AG09319 (cell line): ENCODE results near the gene PLOD1.
"Not testable (repeated sequence)": the region's sequence is repeated elsewhere in the genome, so short reads cannot be mapped to it uniquely, and the experiment has no call there.

Experiments
- DNase-seq: peaks from one replicate; pipeline ENCODE4 v3.0.0-alpha.2; 2010; ENCODE audit warnings: low read depth; ENCODE audit errors: extremely low read depth
- TF ChIP-seq, protein P1 (sequence below): IDR thresholded peaks from 2 replicates; pipeline ENCODE4 v1.5.1; 2011; ENCODE audit warnings: low read depth, mild to moderate bottlenecking, inconsistent platforms, low read length, moderate library complexity

The PLOD1 gene

DNA sequence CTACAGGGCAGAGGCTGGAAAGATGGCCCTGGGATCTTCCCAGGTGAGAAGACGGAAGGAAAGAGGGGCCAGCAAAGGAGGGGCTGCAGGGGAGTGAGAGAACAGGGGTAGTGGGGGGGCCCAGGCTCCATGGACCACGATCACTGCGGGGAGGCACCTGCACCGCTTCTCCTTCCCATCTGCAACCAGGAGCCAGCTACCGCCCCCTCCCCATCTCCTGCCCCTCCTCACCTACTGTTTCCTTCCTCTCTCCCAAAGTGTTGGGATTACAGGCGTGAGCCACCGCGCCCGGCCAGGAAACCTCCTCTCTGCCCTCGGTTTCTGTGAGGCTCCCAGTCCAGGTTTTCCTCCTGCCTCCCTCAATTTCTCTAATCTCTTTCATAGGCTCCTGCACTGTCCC is 27.6 kb upstream of the PLOD1 start:
- TF ChIP-seq, protein P1, sequence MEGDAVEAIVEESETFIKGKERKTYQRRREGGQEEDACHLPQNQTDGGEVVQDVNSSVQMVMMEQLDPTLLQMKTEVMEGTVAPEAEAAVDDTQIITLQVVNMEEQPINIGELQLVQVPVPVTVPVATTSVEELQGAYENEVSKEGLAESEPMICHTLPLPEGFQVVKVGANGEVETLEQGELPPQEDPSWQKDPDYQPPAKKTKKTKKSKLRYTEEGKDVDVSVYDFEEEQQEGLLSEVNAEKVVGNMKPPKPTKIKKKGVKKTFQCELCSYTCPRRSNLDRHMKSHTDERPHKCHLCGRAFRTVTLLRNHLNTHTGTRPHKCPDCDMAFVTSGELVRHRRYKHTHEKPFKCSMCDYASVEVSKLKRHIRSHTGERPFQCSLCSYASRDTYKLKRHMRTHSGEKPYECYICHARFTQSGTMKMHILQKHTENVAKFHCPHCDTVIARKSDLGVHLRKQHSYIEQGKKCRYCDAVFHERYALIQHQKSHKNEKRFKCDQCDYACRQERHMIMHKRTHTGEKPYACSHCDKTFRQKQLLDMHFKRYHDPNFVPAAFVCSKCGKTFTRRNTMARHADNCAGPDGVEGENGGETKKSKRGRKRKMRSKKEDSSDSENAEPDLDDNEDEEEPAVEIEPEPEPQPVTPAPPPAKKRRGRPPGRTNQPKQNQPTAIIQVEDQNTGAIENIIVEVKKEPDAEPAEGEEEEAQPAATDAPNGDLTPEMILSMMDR: no peak
- DNase-seq: no peak

DNA sequence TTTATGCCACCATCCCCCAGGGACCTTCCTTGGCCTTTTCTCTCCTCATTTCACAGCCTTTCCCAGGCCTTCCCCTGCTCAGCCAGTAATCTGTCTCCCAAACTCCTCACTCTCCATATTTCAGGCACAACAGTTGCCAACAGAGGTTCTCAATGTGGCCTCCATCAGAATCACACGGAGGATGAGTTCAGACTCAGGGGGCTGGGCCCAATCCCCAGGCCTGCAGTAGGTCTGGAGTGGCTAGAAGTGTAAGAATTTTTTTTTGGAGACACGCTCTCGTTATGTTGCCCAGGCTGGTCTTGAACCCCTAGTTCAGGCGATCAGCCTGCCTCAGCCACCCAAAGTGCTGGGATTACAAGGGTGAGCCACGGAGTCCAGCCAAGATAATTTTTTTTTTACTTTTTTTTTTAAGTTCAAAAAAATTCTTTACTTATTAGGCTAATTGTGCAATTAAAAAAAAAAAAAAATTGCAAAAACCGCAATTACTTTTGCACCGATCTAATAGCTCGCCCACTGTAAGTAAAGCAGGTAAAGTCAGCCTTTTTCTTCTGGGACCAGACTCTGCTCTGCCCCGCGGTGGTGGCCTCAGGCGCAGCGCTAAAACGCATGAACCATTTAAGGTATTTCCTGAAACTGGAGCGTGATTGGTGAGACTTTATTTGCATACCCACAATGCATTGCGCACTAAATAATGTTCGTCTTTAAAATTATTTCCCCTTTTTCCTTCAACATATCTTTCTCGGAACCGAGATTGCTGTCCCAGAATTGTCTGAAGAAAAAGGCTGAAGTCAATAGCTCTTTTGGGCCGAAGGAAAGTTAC is 27.0 kb upstream of the PLOD1 start:
- TF ChIP-seq, protein P1: peak; percentile 76
- DNase-seq: peak; percentile 90

DNA sequence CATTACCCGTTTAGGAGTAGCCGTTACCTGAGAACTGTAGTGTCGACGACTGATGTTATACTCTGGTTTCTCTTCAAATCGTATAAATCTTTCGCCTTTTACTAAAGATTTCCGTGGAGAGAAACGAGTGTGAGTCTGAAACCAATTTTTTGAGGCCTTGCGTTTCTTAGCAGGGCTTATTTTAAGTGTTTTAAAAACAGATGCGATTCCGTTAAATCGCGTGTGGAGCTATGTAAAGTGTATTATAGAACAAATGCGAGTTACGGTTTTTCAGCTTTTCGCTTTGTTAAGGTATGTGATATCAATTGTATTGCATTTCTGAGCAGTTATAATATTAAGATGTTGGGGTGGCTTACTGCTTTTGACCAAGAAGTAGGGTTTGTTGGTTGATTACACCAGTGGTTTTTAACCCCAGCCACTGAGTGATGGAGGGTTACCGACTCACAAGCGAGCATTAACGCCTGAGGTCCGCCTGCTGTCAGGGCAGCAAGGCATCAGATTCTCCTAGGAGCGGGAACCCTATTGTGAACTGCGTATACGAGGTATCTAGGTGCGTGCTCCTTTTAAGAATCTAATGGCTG is 26.3 kb upstream of the PLOD1 start:
- TF ChIP-seq, protein P1: no peak

DNA sequence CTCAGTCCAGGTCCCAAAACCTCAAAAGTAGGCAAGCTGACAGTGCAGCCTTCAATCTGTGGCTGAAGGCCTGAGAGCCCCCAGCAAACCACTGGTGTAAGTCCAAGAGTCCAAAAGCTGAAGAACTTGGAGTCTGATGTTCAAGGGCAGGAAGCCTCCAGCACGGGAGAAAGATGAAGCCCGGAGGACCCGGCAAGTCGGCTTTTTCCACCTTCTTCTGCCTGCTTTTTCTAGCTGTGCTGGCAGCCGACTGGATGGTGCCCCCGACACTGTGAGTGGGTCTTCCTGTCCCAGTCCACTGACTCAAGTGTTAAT is 23.6 kb upstream of the PLOD1 start:
- DNase-seq: not testable (repeated sequence)

More for the DNA sequence above, 26.3 kb upstream of the PLOD1 start:
- DNase-seq: peak; percentile 96

DNA sequence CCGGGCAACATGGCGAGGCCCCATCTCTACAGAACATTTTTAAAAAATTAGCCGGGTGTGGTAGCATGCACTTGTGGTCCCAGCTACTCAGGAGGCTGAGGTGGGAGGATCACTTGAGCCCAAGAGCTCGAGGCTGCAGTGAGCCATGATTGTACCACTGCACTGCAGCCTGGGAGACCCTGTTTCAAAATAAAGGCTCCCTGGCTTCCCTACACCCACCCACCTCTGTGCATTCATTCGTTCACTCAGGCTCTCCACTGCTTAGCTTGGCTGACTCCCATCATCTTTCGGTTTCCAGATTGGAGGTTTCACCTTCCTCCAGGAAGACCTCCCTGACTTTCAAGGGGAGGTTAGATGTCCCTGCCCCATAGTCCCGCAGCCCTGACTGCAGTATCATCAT is 22.5 kb upstream of the PLOD1 start:
- TF ChIP-seq, protein P1: no peak

DNA sequence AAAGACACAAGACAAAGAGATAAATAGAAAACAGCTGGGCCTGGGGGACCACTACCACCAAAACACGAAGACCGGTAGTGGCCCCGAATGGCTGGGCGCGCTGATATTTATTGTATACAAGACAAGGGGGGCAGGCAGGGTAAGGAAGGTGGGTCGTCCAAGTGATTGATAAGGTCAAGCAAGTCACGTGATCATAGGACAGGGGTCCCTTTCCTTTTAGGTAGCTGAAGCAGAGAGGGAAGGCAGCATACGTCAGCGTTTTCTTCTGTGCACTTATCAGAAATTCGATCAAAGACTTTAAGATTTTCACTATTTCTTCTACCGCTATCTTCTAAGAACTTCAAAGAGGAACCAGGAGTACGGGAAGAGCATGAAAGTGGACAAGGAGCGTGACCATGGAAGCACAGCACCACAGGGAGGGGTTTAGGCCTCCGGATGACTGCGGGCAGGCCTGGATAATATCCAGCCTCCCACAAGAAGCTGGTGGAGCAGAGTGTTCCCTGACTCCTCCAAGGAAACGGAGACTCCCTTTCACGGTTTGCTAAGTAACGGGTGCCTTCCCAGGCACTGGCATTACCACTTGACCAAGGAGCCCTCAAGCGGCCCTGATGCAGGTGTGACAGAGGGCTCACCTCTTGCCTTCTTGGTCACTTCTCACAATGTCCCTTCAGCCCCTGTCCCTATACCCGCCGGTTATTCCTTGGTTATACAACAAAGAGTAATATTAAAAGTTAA is 21.9 kb upstream of the PLOD1 start:
- DNase-seq: not testable (repeated sequence)

More for the DNA sequence above, 22.5 kb upstream of the PLOD1 start:
- DNase-seq: no peak

DNA sequence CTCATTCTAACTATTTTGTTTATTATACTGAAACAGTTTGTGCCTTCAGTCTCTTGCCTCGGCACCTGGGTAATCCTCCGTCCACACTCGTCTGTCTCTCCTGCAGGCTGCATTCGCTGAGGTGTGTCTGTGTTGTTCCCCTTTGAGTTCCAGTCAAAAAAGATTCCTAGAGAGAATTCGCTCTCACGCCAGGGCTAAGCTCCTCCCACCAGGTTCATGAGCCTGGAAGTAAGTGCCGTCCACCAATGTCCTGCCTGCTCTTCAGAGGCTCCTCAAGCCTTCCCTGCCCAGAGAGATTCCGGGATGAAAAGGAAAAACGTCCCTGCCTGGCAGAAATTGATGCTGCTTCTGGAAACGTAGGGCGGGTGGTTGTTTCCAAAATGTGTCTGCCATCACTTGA is 21.2 kb upstream of the PLOD1 start:
- DNase-seq: no peak
- TF ChIP-seq, protein P1: no peak

DNA sequence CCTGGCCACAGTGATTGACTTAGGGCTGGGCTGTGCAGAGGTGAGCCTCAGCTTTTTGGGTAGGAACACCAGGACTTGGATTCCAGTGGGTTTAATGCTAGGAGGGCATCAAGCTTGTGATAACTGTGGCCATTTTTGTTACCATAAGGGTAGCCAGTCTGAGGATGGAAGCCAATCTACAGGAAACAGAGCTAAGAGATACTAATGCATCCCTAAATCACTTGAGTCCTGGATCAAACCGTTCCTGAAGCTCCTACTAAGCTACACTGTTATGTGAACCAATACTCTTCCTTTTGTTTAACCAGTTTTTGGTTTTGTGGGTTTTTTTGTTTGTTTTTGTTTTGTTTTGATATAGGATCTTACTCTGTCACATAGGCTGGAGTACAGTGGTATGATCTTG is 20.5 kb upstream of the PLOD1 start:
- no peak for DNase-seq

More for the DNA sequence above, 20.5 kb upstream of the PLOD1 start:
- TF ChIP-seq, protein P1: no peak
